C4-2B (cell line): ENCODE data around the gene MOGAT3.

Source experiments
- CTCF ChIP-seq: fragments of 450-650 bp; conservative IDR thresholded peaks from 2 replicates; pipeline ENCODE4 v1.5.1; 2017; ENCODE audit warnings: mild to moderate bottlenecking
- ZFX ChIP-seq: fragments of 450-650 bp; IDR thresholded peaks from 2 replicates; pipeline ENCODE4 v1.6.1; 2017

- TF ChIP-seq CTCF, result no peak
- no peak for TF ChIP-seq ZFX
Measured at GRCh38 chr7:101197991-101198390, 2.8 kb downstream of the MOGAT3 start.
